GM12878 (cell line): ENCODE data around the gene EIF2S1. TPM values are rescaled to one million over a fixed set of nuclear protein-coding genes. Genes with fewer than 3 reads are reported as not detected.

Experiments used
- ATAC-seq: fragments of 200-7000 bp; cut with Tn5 transposase; 3 replicates; pipeline ENCODE4 v1.9.1; 2020; ENCODE audit warnings: mild to moderate bottlenecking, moderate library complexity
- BruUV-seq: library from RNA; stranded (reverse); fragments of 400-500 nt; replicated peaks from 2 replicates; lab custom pipeline; 2021; lab: Mats Ljungman, UMichigan
- CTCF ChIA-PET: fragments of 300-600 bp; sonication (Branson Sonifier 250); formaldehyde crosslinking; extraction: SDS; loops from one replicate; lab custom pipeline; 2021; ENCODE audit warnings: inconsistent platforms; lab: Yijun Ruan, JAX
- POLR2A ChIA-PET: fragments of 350-600 bp; formaldehyde crosslinking; extraction: SDS; loops from one replicate; lab custom pipeline; 2021; ENCODE audit warnings: inconsistent platforms; lab: Charles Lee
- RAD21 ChIA-PET: fragments of 300-600 bp; sonication (Branson Sonifier 250); formaldehyde crosslinking; loops from one replicate; lab custom pipeline; 2023; ENCODE audit warnings: antibody characterized with exemption; ENCODE audit not compliant: unreplicated experiment; lab: Charles Lee
- SMC1A ChIA-PET: fragments of 300-600 bp; sonication (Branson Sonifier 250); formaldehyde crosslinking; loops from one replicate; lab custom pipeline; 2023; ENCODE audit not compliant: unreplicated experiment, uncharacterized antibody; lab: Charles Lee
- DNase-seq: peaks from one replicate; pipeline ENCODE4 v3.0.0-alpha.2; 2011; ENCODE audit warnings: low read depth, low spot score
- FAIRE-seq: peaks from 3 replicates; lab custom pipeline; 2011; peaks lifted over from hg19 to GRCh38; lab: Jason Lieb, UNC
- H2AFZ ChIP-seq: 2 replicates; pipeline ENCODE4 v1.6.0; 2011; ENCODE audit warnings: low read depth, low read length, control low read depth; ENCODE audit not compliant: control insufficient read depth
- H3K27ac ChIP-seq: 2 replicates; pipeline ENCODE4 v1.5.1; 2011; ENCODE audit warnings: control low read depth; ENCODE audit not compliant: control insufficient read depth, insufficient read depth
- H3K27me3 ChIP-seq, 2 experiments: replicated peaks in 1 of 2; 2 replicates each; pipeline versions ENCODE4 v1.6.0 to v1.6.1; 2011; ENCODE audit warnings: low read length in 1 of 2; ENCODE audit not compliant: control insufficient read depth in 2 of 2, insufficient read depth in 2 of 2
- H3K36me3 ChIP-seq, 2 experiments: 2 replicates each; pipeline ENCODE4 v1.5.1; 2011; ENCODE audit warnings: low read length in 1 of 2; ENCODE audit not compliant: control insufficient read depth in 2 of 2, insufficient read depth in 2 of 2
- H3K4me1 ChIP-seq: 2 replicates; pipeline ENCODE4 v1.6.1; 2011; ENCODE audit warnings: mild to moderate bottlenecking, low read length, moderate library complexity, mixed read lengths; ENCODE audit not compliant: control insufficient read depth, insufficient read depth
- H3K4me2 ChIP-seq: 2 replicates; pipeline ENCODE4 v1.6.0; 2011; ENCODE audit warnings: control low read depth; ENCODE audit not compliant: control insufficient read depth, insufficient read depth
- H3K4me3 ChIP-seq: fragments of 200-600 bp; sonication (generic); 2 replicates; pipeline ENCODE4 v1.5.1; 2016
- H3K79me2 ChIP-seq: 2 replicates; pipeline ENCODE4 v1.6.0; 2011; ENCODE audit warnings: low read length; ENCODE audit not compliant: control insufficient read depth, insufficient read depth
- H3K9ac ChIP-seq: 2 replicates; pipeline ENCODE4 v1.8.0; 2011; ENCODE audit warnings: low read length, control low read depth, mixed read lengths; ENCODE audit not compliant: control insufficient read depth, insufficient read depth
- H3K9me3 ChIP-seq: replicated peaks from 3 replicates; pipeline ENCODE4 v1.5.1; 2011; ENCODE audit warnings: mild to moderate bottlenecking, low read length; ENCODE audit not compliant: control insufficient read depth, insufficient read depth
- H4K20me1 ChIP-seq: 2 replicates; pipeline ENCODE4 v1.6.0; 2011; ENCODE audit not compliant: control insufficient read depth, insufficient read depth
- CEBPZ ChIP-seq: fragments of 150-350 bp; IDR thresholded peaks from 2 replicates; pipeline ENCODE4 v1.6.1; 2016; ENCODE audit warnings: low read depth, low read length
- ESRRA ChIP-seq: IDR thresholded peaks from 2 replicates; pipeline ENCODE4 v1.6.1; 2012; ENCODE audit warnings: mild to moderate bottlenecking, low read length, improper control_type of control experiment
- GATAD2B ChIP-seq: fragments of 450-650 bp; conservative IDR thresholded peaks from 2 replicates; pipeline ENCODE4 v1.6.1; 2017; ENCODE audit warnings: low read depth, mild to moderate bottlenecking, moderate library complexity
- IKZF2 ChIP-seq, 2 experiments: fragments of 450-650 bp; IDR thresholded peaks; 2 replicates each; pipeline ENCODE4 v1.6.1; 2017; ENCODE audit warnings: mild to moderate bottlenecking in 2 of 2, moderate library complexity in 2 of 2
- KLF5 ChIP-seq: fragments of 450-650 bp; IDR thresholded peaks from 2 replicates; pipeline ENCODE4 v1.6.1; 2014; ENCODE audit warnings: mild to moderate bottlenecking; ENCODE audit not compliant: partially characterized antibody
- NFYB ChIP-seq: IDR thresholded peaks from 2 replicates; pipeline ENCODE4 v1.6.1; 2011; ENCODE audit warnings: low read depth, mild to moderate bottlenecking, low read length, improper control_type of control experiment, moderate library complexity; ENCODE audit not compliant: insufficient read depth
- NR2F1 ChIP-seq: fragments of 450-650 bp; conservative IDR thresholded peaks from 2 replicates; pipeline ENCODE4 v1.6.1; 2017; ENCODE audit warnings: mild to moderate bottlenecking
- POLR2A ChIP-seq: IDR thresholded peaks from 2 replicates; pipeline ENCODE4 v1.6.1; 2011; ENCODE audit warnings: low read depth, mild to moderate bottlenecking, low read length
- SMC3 ChIP-seq: IDR thresholded peaks from 2 replicates; pipeline ENCODE4 v1.6.1; 2011; ENCODE audit warnings: low read length, improper control_type of control experiment, borderline replicate concordance
- USF1 ChIP-seq: IDR thresholded peaks from 2 replicates; pipeline ENCODE4 v1.6.1; 2011; ENCODE audit warnings: borderline replicate concordance, low read depth, mild to moderate bottlenecking, moderate library complexity, mixed read lengths, low read length; ENCODE audit not compliant: insufficient read depth; ENCODE audit errors: extremely low read length
- in situ Hi-C: fragments of 300-500 bp; cut with MboI; formaldehyde crosslinking; loops from 9 replicates; pipeline ENCODE4 v1.14.3; 2018; ENCODE audit warnings: mixed read lengths
- intact Hi-C: fragments of 100-400 bp; cut with micrococcal nuclease; formaldehyde crosslinking; loops from one replicate; pipeline ENCODE4 v1.14.2; 2022; ENCODE audit not compliant: unreplicated experiment
- polyA plus RNA-seq, 11 experiments: library from polyadenylated mRNA; depleted of rRNA in 4 of 11; unstranded in 6 of 11; stranded (reverse) in 5 of 11; fragments of >200 nt; fragmentation: Nextera tagmentation in 4 of 11; fragmentation: Illumina TruSeq in 1 of 11; extraction: Ambion mirVana in 4 of 11; extraction: Trizol in 1 of 11; gene quantifications; 1 replicate in 1 of 11; 2 replicates in 10 of 11; pipeline versions ENCODE4 v1.2.1 to v1.2.3, GENCODE V29; 2011 to 2016; ENCODE audit warnings: inconsistent platforms in 2 of 11, missing spikeins in 2 of 11, low read depth in 1 of 11
- total RNA-seq, 4 experiments: library from RNA; depleted of rRNA in 3 of 4; stranded (reverse); fragments of >200 nt in 3 of 4; fragmentation: Illumina TruSeq in 1 of 4; extraction: Trizol in 1 of 4; gene quantifications; 2 replicates each; pipeline versions ENCODE4 v1.2.1 to v1.2.3, GENCODE V29; 2013 to 2021
- TF ChIP-seq, protein P1 (sequence below): IDR thresholded peaks from 2 replicates; pipeline ENCODE4 v1.6.1; 2012; ENCODE audit warnings: low read depth, low read length, improper control_type of control experiment
- TF ChIP-seq, protein P2 (sequence below): IDR thresholded peaks from 2 replicates; pipeline ENCODE4 v1.6.1; 2011; ENCODE audit warnings: low read depth, low read length, improper control_type of control experiment, borderline replicate concordance
- TF ChIP-seq, protein P3 (sequence below): fragments of 450-650 bp; formaldehyde crosslinking; IDR thresholded peaks from 2 replicates; pipeline ENCODE4 v1.4.0; 2020; ENCODE audit warnings: mild to moderate bottlenecking, moderate library complexity

The EIF2S1 gene
- total and polyA plus RNA-seq, 10 of the 15 experiments (the other 5 are each of a cell fraction or from before 2014, with no cell fraction given): 155 to 563 (median 262) TPM

DNA sequence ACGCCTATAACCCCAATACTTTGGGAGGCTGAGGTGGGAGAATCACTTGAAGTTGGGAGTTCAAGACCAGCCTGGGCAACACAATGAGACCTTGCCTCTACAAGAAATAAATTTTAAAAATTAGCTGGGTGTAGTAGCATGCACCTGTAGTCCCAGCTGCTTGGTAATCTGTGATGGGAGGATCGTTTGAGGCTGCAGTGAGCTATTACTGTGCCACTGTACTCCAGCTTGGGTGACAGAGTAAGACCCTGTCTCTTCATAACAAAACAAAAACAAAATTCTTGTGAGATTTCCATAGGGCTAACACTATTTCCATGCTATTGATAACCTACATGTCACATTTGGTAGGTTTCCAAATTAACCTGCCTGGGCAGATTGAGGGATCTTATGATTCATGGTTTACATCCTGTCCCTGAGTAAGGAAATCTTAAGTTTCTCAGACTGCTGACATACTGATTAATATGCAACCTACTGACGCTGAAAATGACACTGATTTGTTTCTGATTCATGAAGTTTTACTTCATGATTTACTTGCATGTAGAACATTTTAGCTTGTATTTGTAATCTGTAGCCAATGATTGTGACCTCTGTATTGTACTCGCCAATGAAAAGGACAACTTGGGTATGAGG, 16.4 kb upstream of the EIF2S1 start (continued):
- TF ChIP-seq GATAD2B (no peak), ESRRA (no peak), USF1 (no peak), NR2F1 (no peak), CEBPZ (no peak), POLR2A (no peak)
- TF ChIP-seq, protein P1, sequence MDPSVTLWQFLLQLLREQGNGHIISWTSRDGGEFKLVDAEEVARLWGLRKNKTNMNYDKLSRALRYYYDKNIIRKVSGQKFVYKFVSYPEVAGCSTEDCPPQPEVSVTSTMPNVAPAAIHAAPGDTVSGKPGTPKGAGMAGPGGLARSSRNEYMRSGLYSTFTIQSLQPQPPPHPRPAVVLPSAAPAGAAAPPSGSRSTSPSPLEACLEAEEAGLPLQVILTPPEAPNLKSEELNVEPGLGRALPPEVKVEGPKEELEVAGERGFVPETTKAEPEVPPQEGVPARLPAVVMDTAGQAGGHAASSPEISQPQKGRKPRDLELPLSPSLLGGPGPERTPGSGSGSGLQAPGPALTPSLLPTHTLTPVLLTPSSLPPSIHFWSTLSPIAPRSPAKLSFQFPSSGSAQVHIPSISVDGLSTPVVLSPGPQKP: no peak

DNA sequence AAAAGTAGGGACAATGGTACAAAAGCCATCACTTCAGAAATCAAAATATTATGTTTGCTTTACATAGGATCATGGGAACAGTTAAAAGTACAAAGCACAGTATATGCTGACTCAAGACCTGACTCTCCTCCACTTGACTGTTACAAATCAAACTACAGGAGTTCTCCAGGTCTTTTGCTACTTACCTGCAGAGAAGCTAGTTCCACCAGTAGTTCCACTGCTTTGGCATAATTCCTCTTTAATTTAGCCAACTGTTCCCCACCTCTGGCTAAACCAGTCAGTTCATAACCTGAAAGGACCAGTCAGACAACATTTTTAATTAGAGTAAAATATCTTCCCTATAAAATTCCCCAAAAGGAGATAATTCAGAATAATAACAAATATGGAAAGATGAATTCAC, 14.5 kb upstream of the EIF2S1 start:
- DNase-seq: no peak
- ChIA-PET SMC1A (no interaction called here), POLR2A (no interaction called here), RAD21 (no interaction called here), CTCF (interaction anchor here (1.0 kb wide), 1 partner anchor 226 kb away, joined by 3 read pairs; no protein-coding TSS in a partner anchor)
- Histone ChIP-seq H3K79me2 (no peaks in the 10 kb centered on the region), H3K4me3 (no peak overlapping the region), H3K9ac (no peak overlapping the region), H3K27ac (no peak overlapping the region), H4K20me1 (no peaks in the 10 kb centered on the region), H3K27me3 (no peaks in the 10 kb centered on the region), H3K36me3 (peaks cover 0 to 12% of the 10 kb centered on the region in 2 experiments; a peak in 2 of 4 replicates), H3K9me3 (no peaks in the 10 kb centered on the region), H3K4me2 (no peak overlapping the region), H2AFZ (no peak overlapping the region), H3K4me1 (no peaks in the 10 kb centered on the region)
- intact Hi-C loops: no loop called here
- no TSS peak for BruUV-seq
- no peak for ATAC-seq
- in situ Hi-C loops: no loop called here
- FAIRE-seq: no peak
- no peak for TF ChIP-seq NFYB
- TF ChIP-seq KLF5: no peak
- TF ChIP-seq, protein P2, sequence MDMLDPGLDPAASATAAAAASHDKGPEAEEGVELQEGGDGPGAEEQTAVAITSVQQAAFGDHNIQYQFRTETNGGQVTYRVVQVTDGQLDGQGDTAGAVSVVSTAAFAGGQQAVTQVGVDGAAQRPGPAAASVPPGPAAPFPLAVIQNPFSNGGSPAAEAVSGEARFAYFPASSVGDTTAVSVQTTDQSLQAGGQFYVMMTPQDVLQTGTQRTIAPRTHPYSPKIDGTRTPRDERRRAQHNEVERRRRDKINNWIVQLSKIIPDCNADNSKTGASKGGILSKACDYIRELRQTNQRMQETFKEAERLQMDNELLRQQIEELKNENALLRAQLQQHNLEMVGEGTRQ: no peak
- TF ChIP-seq IKZF2 (IDR thresholded peaks at IDR 0.05): no peak
- TF ChIP-seq, protein P3, sequence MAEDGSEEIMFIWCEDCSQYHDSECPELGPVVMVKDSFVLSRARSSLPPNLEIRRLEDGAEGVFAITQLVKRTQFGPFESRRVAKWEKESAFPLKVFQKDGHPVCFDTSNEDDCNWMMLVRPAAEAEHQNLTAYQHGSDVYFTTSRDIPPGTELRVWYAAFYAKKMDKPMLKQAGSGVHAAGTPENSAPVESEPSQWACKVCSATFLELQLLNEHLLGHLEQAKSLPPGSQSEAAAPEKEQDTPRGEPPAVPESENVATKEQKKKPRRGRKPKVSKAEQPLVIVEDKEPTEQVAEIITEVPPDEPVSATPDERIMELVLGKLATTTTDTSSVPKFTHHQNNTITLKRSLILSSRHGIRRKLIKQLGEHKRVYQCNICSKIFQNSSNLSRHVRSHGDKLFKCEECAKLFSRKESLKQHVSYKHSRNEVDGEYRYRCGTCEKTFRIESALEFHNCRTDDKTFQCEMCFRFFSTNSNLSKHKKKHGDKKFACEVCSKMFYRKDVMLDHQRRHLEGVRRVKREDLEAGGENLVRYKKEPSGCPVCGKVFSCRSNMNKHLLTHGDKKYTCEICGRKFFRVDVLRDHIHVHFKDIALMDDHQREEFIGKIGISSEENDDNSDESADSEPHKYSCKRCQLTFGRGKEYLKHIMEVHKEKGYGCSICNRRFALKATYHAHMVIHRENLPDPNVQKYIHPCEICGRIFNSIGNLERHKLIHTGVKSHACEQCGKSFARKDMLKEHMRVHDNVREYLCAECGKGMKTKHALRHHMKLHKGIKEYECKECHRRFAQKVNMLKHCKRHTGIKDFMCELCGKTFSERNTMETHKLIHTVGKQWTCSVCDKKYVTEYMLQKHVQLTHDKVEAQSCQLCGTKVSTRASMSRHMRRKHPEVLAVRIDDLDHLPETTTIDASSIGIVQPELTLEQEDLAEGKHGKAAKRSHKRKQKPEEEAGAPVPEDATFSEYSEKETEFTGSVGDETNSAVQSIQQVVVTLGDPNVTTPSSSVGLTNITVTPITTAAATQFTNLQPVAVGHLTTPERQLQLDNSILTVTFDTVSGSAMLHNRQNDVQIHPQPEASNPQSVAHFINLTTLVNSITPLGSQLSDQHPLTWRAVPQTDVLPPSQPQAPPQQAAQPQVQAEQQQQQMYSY (CRISPR knock-in tag): no peak
- no peak for TF ChIP-seq SMC3
